HG03378 (cell line): ENCODE results near the gene CCDC12.

Experiments used
- ATAC-seq: cut with Tn5 transposase; IDR thresholded peaks from one replicate; pipeline ENCODE4 v1.9.1; 2021; ENCODE audit warnings: mild to moderate bottlenecking, moderate library complexity; ENCODE audit not compliant: unreplicated experiment

Gene CCDC12

GRCh38 chr3:46878781-46879436, 97.6 kb downstream of the CCDC12 start:
- no peak for ATAC-seq

GRCh38 chr3:46877406-46878125, 99.0 kb downstream of the CCDC12 start, which contains the start of gene PTH1R:
Gene PTH1R, plus strand, starts transcription at chr3:46877721. Its CDS starts 5,839 bp downstream, at chr3:46883560.
- no peak for ATAC-seq

- ATAC-seq = no peak
Observed at GRCh38 chr3:46876313-46877300, 99.9 kb downstream of the CCDC12 start.

- ATAC-seq = no peak
Observed at GRCh38 chr3:46875560-46875959, 101.0 kb downstream of the CCDC12 start.

- no peak for ATAC-seq
Observed at GRCh38 chr3:46874430-46874829, 102.1 kb downstream of the CCDC12 start.

- no peak for ATAC-seq
Observed at GRCh38 chr3:46873521-46873920, 103.0 kb downstream of the CCDC12 start.
